ENCODE measurements around the gene RADX.
A peak's percentile ranks its signal among the peaks of the same experiment; 100 is the strongest.

RADX gene

GRCh38 chrX:106684207-106684606 lies 72.4 kb downstream of the RADX start:
- DNase-seq (ENCODE audit: low spot score) = no peak

- no peak for DNase-seq (ENCODE audit: low spot score)
Observed at GRCh38 chrX:106692425-106693065, 80.8 kb downstream of the RADX start.

GRCh38 chrX:106696502-106696901 lies 84.7 kb downstream of the RADX start:
- no peak for DNase-seq (ENCODE audit: low spot score)

GRCh38 chrX:106698693-106699092 lies 86.9 kb downstream of the RADX start:
- DNase-seq (ENCODE audit: low spot score) = peak; percentile 23

GRCh38 chrX:106702636-106703035 lies 90.9 kb downstream of the RADX start:
- DNase-seq (ENCODE audit: low spot score) = no peak

- DNase-seq (ENCODE audit: low spot score) = no peak
Observed at GRCh38 chrX:106706466-106706865, 94.7 kb downstream of the RADX start.

- DNase-seq (ENCODE audit: low spot score) = peak; percentile 63
Observed at GRCh38 chrX:106707771-106708454, 96.1 kb downstream of the RADX start.

GRCh38 chrX:106710771-106711170 lies 99.0 kb downstream of the RADX start:
- DNase-seq (ENCODE audit: low spot score) = no peak

GRCh38 chrX:106711375-106711774 lies 99.6 kb downstream of the RADX start:
- DNase-seq (ENCODE audit: low spot score) = no peak

GRCh38 chrX:106716004-106716403 lies 104.2 kb downstream of the RADX start:
- no peak for DNase-seq (ENCODE audit: low spot score)

- no peak for DNase-seq (ENCODE audit: low spot score)
Observed at GRCh38 chrX:106716463-106716862, 104.7 kb downstream of the RADX start.

GRCh38 chrX:106718709-106719108 lies 106.9 kb downstream of the RADX start:
- no peak for DNase-seq (ENCODE audit: low spot score)

- DNase-seq (ENCODE audit: low spot score) = no peak
Observed at GRCh38 chrX:106725931-106726330, 114.2 kb downstream of the RADX start.

GRCh38 chrX:106726485-106727437 lies 115.0 kb downstream of the RADX start, which contains the start of gene RNF128:
TSS of gene RNF128 (plus strand) at chrX:106726701. CDS start at chrX:106726914, 213 bp downstream.
- DNase-seq (ENCODE audit: low spot score) = peak; percentile 60

- DNase-seq (ENCODE audit: low spot score) = no peak
Observed at GRCh38 chrX:106728337-106728736, 116.6 kb downstream of the RADX start.
